ENCODE results near the gene ALS2.
"Not testable (repeated sequence)": the region's sequence is repeated elsewhere in the genome, so short reads cannot be mapped to it uniquely, and the experiment has no call there.

The ALS2 gene

GRCh38 chr2:201780674-201781493 is at the start of gene ALS2:
ALS2 (minus strand) TSS chr2:201780933; CDS start chr2:201768885, 12,048 bp downstream.
- DNase-seq (ENCODE audit: low read depth in 2 of 2), result peak; percentile 79 to 87

GRCh38 chr2:201828220-201828619 is 47.5 kb upstream of the ALS2 start:
- DNase-seq (ENCODE audit: low read depth in 2 of 2), result no peak

GRCh38 chr2:201827621-201828020 is 46.9 kb upstream of the ALS2 start:
- no peak for DNase-seq (ENCODE audit: low read depth in 2 of 2)

- DNase-seq (ENCODE audit: low read depth in 2 of 2), result no peak
These were observed 43.5 kb upstream of the ALS2 start for GRCh38 chr2:201824212-201824611.

GRCh38 chr2:201821080-201821479 is 40.3 kb upstream of the ALS2 start:
- DNase-seq (ENCODE audit: low read depth in 2 of 2), result no peak

GRCh38 chr2:201820383-201821007 is 39.8 kb upstream of the ALS2 start:
- no peak for DNase-seq (ENCODE audit: low read depth in 2 of 2)

GRCh38 chr2:201816657-201817575 is 36.2 kb upstream of the ALS2 start:
- no peak for DNase-seq (ENCODE audit: low read depth in 2 of 2)

GRCh38 chr2:201813996-201814760 is 33.4 kb upstream of the ALS2 start:
- no peak for DNase-seq (ENCODE audit: low read depth in 2 of 2)

- not testable (repeated sequence) for DNase-seq (ENCODE audit: low read depth in 2 of 2)
These were observed 29.9 kb upstream of the ALS2 start for GRCh38 chr2:201810604-201811003.

GRCh38 chr2:201809633-201810032 is 28.9 kb upstream of the ALS2 start:
- DNase-seq (ENCODE audit: low read depth in 2 of 2), result no peak

- no peak for DNase-seq (ENCODE audit: low read depth in 2 of 2)
These were observed 27.3 kb upstream of the ALS2 start for GRCh38 chr2:201808027-201808426.

GRCh38 chr2:201807452-201807999 is 26.8 kb upstream of the ALS2 start:
- DNase-seq (ENCODE audit: low read depth in 2 of 2), result no peak

GRCh38 chr2:201806442-201807170 is 25.9 kb upstream of the ALS2 start, which contains the start of gene CDK15:
CDK15 (plus strand) TSS chr2:201806537; CDS start chr2:201806665, 128 bp downstream.
- no peak for DNase-seq (ENCODE audit: low read depth in 2 of 2)

- DNase-seq (ENCODE audit: low read depth in 2 of 2), result not testable (repeated sequence)
These were observed 18.2 kb upstream of the ALS2 start for GRCh38 chr2:201798914-201799285.

GRCh38 chr2:201798252-201798913 is 17.6 kb upstream of the ALS2 start:
- no peak for DNase-seq (ENCODE audit: low read depth in 2 of 2)

- DNase-seq (ENCODE audit: low read depth in 2 of 2), result no peak
These were observed 16.6 kb upstream of the ALS2 start for GRCh38 chr2:201797175-201797840.

GRCh38 chr2:201796478-201796865 is 15.7 kb upstream of the ALS2 start:
- no peak for DNase-seq (ENCODE audit: low read depth in 2 of 2)

- no peak for DNase-seq (ENCODE audit: low read depth in 2 of 2)
These were observed 15.1 kb upstream of the ALS2 start for GRCh38 chr2:201795607-201796477.
